ENCODE measurements around the gene ZNF362.

The ZNF362 gene

DNA sequence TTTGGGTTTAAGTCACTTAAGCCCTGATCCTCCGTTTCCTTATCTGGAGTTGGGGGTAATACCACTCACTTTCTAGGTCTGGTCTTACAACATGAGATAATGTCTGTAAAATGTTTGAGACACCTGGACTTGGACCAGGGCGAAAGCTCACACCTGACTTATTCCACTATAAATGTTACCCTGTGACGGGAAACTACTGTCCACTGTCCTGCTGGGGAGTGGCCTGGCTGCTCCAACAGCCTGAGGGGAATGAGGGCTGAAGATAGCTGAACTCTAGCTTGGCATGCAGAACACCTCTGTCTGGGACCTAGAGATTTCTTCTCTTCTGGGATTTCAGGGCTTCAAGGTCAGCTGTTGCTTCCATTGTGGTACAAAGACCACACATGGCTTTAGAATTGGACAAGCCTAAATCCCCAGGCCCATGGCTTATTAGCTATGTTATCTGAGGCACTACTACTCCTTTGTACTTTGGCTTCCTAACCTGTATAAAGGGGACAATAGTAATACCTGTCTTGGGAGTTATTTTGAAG, 74.1 kb downstream of the ZNF362 start:
- DNase-seq: no peak

DNA sequence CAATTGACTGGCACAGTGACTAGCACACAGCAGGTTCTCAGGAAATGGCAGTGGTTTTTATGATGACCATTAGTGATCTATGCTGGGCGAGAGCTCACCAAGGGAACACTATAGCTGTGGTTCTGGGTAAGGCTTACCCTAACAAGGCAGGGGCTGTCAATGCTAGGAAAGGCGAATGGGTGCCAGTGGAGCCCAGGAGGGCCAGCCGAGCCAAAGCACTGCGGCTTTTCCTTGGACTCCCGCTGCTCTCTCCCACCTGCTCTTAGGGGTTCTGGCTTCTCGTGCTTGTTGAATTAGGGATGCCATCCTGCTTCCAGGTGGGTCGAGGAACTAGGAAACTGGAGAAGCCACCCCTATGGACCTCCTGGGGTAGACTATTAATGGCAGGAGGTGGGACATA, 74.6 kb downstream of the ZNF362 start:
- DNase-seq: no peak

DNA sequence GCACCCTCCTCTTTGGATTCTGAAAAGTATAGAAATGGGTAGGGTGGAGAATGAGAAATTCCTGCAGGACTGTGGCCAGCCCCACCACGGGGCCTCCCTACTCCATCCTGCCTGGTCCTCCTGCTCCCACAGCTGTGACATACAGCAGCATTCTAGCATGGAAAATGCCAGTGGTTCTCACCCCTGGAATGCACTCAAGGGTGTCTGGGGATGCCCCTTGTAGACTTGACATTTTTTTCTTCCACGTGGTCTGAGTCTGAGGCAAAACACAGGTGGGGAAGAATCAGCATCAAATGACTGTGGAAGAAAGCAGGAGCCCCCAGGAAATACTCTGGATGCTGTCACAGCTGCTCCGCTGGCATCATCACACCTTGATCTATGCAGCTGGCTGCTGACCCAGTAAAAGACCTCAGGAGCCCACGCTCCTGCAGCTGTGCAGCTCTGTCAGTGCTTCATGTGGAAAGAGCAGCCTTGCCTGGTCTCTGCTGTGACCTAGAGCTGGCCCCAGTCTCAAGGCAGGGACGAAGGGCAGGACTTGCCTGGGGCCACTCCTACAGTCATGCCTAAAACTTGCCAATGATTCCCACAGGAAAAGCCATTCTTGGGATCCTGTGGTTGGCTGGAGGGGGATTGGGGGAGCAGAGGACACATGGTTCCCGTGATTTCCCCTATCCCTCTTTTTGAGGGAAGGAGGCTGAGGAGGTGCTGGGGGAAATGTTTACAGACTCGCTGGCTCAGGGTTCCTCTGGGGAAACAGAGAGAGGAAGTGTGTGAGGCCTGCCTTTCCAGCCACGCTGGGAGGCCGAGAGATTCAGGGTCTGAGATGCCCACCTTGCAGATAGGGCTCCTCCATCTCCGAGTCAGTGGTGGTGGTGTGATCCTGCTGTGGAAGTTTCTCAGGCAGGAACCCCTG, 75.4 kb downstream of the ZNF362 start:
- no peak for DNase-seq

DNA sequence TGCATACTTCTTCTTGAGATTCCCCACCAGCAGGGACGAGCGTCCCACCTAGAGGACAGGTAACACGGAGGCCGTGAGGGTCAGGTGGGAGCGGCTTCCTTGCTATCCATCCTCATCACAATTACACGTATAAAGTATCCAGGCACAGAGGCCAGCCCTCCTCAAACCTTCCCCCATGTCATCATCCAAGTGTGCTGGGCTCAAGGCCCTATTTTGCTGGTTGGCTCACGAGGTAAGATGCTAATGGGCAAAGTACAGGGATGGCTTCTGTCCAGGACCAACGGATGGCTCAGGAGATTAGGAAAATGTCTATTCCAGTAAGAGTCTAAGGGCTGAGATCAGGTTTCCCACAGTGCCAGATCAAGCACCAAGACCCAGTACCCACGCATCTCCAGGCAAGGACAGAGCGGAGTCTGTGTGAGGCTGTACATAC, 76.1 kb downstream of the ZNF362 start:
- no peak for DNase-seq

DNA sequence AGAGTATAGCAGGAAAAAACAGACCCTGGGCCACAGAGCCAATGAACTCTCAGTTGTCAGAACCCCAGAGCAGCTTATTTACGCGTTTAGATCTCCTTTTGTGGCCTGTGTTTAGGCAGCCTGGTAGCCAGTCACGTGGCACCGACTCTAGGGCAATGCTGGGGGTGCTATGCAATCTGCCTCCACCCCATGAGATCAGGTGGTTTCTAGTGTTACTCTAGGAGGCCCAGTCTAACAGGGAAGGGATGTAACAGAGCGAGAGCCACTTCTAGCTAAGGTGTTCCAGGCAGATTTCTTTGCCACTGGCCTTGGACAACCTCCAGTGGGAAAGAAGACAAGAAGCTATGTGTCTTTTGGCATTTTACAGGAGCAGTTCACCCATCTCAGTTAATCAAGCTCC, 76.6 kb downstream of the ZNF362 start:
- DNase-seq: no peak

DNA sequence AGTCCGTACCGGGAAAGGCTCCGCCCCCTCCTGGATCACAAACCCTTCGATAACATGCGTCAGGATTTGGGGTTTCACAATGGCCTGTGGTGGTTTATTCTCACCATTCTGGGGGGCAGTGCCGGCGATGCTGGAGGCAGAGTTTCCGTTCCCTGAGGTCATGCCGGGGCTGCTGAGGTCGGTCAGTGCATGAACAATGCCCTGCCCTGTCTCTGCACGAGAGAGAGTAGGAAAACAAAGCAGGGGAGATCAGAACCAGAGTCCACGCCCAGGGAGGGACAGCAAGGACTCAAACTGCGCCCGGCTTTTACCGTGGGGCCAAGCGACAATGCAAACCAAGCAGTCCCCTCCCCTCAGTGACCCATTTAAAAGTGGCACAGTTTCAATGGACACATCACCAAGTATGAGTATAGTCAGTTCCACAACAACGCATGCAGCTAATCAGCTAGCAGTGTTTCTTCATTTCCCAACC, 77.8 kb downstream of the ZNF362 start:
- no peak for DNase-seq

DNA sequence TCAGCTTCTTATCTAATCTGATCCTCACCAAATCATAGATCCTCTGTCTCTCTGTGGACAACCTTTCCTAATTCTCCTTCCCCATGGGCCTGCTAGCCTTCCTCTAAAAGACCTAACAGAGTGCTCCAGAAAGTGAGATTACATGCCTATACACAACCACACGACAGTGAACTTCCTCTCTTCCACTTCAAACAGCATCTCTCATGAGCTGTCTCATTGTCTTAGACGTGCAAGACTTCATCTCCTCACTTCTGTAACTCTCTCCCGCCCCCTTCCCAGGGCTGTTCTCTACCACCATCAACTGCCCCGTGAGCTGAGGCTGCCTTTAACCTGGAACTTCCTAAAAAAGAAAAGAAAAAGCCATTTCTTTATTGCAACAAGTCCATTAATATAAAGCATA, 78.7 kb downstream of the ZNF362 start:
- no peak for DNase-seq

DNA sequence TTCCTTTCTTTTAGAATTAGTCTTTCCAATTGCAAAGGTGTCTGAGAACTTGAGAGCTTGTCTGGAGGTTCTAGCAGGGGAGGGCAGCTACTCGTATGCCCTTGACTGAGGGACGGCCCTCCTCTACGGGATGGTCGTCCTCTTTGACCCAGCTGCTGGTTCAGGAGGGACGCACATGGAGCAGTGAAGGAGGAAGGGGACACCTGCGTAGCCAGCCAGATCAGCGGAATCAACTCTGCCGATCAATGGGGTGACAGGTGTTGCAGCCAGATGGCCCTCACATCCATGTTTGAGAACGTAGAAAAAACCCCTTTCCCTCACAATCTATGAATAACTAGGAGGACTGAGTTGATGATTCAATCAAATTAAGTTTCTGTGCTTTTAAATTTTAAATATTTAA, 80.3 kb downstream of the ZNF362 start:
- DNase-seq: no peak

DNA sequence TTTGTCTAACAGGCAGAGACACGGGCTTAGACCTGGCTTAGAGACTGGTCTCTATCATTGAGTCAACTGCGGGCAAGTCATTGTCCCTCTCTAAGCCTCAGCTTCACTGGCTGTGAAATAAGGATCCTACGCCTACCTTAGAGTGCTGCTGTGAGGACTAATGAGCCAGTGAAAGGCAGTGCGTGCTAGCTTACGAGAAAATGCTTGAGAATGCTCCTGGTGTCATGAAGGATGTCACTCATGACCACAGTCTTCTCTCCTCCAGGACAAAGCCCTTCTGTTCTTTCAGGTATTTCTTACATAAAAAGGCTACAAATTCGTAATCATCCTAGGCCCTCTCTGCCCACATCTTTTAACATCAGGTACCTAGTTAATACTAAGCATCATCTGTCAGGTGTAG, 81.1 kb downstream of the ZNF362 start:
- no peak for DNase-seq

DNA sequence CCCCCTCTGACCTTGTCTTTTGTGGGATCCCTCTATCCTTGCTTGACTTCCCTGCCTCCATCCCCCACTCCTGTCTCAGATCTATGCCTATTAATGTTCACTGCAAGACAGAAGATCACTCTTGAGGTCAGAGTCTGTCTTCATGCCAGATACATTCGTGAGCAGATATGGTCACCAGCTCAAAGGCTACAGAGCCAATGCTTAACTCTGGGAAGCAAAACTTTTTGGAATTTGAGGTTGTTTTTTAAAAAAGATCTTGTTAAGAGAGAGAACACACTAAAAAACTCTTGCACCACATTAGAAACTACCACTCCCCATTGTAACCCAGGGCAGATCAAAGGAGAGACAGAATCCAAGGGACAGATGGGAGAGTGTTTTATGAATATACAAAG, 81.8 kb downstream of the ZNF362 start:
- DNase-seq: no peak

DNA sequence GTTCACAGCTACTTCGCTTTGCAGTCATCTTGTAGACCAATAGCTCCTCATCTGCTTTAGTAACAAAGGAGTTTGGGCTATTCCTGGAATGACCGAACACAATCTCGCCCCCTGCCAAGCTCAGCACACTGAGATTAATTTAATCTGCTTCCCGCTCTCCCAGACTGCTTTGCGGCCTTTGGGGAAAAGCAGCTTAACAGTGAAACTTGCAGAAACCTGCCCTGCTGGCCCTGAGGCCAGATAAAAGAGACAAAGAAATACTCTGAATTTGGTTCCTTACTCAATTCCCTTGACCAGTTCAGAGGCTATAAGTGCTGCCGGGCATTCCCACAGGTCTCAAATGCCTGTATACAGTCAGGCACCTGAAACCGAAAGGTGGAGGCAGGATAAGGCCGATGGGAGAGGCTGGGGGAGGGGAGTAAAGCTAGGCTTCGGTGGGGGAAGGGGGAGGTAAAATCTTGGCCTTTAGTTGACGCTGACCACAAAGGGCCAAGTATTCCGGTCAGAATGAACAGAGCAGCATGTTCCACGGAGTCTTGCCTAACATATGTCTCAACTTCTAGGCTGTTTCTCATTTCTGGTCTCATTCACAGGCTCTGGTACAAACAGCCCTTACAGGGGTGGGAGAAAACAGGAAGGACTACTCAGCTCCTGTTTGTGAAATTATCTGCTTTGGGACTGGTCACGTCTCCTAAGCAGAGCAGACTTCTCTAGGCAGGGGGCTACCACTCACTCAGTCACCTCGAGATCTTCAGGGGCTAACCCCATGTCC, 82.3 kb downstream of the ZNF362 start:
- DNase-seq: no peak

DNA sequence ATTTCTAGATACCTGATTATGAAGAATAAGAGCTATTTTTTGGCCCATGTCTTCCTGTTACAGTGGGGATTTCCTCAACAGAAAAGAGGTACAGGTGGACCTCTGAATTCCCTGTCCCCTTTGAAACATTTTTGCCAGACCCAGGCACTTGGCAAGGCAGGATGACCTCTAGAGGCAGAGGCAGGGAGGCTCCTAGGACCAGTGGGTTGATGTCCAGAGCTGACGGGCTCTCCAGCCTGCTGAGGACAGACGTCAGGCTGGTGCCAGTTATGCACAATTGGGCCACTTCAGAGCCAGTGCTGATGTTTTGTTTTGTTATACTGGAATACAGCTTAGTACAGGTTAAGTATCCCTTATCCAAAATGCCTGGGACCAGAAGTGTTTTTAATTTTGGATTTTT, 83.1 kb downstream of the ZNF362 start:
- no peak for DNase-seq

DNA sequence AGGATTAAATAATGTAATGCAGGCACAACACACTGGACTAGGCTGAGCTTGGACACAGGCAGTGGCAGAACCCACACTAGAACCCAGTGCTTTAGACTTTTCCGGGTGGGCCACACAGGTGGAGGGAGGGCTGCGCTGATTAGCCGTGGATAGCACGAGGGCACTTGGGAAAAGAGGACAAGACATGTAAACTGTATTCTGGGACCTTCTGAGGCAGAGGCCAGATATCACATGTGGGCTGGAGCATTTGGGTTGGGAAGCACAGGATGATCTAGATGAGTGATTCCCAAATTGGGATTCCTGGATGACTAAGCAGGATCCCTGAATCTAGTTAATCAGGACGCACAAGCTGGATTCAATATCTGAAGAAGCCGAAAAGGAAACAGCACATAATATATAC, 84.9 kb downstream of the ZNF362 start:
- DNase-seq: no peak

DNA sequence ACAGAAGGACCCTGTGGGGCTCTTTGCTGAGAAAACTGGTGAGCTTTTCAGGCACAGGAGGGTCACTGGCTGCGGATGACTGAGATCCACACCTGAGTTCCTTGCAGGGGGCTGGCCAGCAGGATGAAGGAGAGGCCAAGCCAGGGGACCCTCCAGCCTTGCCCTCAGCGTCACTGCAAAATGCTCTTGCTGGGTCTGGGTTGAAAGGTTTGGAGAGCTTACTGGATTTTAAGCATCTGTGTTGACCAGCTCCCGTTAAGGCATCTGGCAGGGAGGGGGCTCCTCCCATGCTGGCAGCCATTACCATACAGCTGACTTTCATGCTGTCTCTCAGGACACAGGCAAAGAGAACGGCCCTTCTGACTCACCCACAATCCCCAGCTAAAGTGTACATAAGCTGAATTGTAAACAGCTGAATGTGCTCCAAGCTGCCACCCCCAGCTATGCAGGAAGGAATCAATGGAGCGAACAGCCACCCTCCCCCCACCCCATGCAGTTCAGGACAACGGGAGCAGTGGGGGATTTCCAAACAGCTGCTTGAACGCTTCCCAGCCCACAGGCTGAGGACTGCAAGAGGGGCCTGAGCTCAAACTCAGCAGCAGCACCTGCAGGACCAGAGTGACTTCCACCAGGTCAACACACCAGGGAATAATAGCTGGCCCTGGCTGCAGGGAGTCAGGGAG, 85.9 kb downstream of the ZNF362 start:
- peak; percentile 16 to 70 for DNase-seq

DNA sequence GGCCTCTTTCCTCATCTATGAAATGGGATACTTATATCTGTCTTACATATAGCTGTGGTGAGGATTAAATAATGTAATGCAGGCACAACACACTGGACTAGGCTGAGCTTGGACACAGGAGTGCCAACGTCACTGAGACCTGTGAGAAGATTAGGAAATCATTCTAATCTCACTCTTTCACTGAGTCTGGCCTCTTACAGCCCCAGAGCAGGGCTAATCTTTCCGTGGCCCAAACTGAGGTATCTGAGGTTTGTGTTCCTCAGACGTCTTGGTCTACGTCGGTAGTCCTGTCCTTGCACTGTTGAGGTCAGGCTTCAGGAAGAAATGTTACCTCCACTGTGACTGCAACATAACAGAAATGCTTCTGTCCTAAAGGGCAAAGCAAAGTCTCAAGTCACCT, 87.2 kb downstream of the ZNF362 start:
- no peak for DNase-seq

DNA sequence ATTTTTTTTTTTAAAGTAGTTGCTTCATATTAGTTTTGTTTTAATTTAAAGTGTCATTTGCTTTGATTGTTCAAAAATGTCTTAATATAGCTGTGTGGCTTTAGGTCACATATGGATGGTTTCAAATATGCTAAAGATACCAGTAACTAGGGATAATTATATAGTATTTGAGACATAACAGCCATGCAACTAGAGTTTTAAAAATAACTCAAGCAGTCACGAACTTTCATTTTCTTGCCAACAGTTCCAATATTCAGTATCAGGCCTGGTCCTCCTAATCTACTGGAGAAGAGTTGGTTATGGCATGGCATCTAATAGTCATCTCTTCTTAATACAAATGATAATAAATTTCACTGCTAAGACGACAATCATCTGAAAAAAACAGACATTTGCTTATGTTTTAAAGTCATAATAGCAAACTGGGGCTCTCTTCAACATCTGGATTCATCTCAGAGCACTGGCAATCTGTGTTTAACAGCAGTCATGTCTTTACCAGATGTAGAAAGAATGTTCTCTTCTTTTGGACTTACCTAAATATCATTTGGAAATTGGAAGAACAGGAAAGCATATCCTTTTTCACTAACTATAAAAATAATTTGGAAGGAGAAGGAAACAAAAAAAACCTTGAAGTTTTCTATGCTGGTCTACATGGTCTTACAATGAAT, 88.7 kb downstream of the ZNF362 start:
- no peak for DNase-seq

DNA sequence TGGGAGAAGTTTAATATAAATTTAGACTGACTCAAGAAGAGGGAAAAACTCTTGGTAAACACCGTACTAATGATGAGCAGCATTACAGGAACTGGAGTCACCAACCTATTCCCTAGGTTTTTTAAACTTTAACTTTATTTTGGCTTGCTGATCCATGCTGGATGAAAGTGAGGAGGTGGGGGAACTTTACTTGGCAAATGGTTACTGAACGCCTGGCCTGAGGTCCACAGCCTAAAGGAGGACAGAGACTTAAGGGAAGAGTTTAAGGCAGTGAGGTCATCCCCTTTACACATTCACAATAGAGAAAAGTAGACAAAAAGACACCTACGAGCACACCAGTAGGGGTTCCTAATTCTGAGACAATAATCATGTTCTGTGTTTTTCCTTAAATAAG, 90.2 kb downstream of the ZNF362 start:
- DNase-seq: no peak

DNA sequence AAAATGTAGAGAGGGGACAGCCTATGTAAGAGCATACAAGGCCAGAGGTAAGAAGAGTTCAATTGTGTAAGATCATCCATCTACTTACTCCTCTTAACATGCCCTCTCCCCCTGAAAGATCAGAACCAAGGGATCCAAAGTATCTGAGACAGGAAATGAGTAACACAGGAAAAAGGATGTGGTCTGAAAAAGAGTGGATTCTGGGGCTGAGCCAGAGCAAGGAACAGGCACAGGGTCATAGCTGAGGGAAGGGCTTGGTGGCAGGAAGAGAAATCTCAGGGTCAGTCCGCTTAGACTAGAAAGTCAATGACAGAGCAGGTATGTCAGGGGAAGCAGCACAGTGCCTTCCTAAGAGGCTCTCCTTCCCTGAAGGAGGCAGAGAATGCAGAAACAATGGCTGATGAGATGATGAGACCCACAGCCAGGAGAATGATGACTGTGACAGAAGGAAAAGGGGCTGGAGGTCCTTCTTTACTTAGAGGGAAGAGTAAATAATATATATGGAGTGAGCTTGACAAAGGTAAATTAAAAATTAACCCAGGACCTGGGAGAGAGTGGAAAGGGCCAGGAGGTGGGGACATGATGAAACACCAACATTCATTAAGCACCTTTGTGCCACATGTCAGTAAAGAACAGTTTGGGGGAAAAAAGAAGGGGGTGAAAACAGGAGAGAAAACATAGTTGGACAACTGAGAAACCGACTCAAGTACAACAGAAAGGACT, 90.8 kb downstream of the ZNF362 start:
- DNase-seq: no peak

DNA sequence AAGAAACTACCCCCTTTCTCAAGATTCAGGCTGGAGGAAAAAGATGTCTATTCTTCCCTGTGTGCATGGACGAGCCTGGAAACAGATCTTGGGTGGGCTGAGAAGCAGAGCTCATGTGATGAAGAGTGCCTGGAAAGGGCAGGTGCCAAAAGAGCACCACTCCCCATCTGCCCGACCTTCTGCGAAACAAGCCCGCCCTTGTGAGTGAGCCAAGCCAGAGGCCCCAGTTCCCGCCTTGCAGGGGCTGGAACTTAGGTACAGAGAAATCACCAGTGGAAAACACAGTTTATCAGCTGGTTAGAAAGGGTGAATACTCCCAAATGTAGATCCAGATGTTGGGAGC, 91.3 kb downstream of the ZNF362 start:
- DNase-seq: no peak

DNA sequence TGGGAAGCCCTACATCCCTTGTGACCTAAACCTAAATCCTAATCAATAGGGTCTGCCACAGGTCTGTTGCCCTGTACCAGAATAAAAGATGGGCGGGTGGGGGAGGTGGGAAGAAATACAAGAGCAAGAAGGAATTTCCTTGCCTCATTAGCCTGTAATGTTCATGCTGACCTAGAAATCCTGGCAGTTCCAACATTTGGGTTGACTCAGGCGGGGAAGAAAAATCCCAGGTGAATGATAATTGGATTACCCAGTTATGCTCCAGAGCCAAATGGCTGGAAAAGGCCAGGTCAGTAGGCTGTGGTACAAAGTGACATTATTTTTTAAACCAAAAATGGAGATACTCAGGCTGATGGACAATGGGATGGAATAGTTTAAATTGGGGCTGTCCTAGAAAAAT, 91.9 kb downstream of the ZNF362 start:
- DNase-seq: no peak

DNA sequence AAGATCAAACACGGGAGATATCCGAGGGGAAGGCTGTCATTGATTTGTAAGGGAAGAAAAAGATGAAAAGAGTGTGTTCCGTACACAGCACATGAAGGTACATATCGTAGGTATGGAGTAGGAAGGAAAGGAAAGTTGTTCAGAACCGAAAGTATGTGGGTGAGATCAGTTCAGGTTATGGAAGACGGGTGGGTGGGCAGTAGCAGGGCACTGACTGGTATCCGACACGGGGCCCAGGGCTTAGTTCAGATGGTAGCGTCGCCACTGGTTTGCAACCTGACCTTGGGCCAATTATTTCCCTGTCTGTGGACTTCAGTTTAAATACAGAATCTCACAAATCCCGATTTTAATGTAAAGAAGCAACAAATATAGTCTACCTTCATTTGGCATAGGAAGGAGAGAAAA, 92.4 kb downstream of the ZNF362 start:
- DNase-seq: no peak

DNA sequence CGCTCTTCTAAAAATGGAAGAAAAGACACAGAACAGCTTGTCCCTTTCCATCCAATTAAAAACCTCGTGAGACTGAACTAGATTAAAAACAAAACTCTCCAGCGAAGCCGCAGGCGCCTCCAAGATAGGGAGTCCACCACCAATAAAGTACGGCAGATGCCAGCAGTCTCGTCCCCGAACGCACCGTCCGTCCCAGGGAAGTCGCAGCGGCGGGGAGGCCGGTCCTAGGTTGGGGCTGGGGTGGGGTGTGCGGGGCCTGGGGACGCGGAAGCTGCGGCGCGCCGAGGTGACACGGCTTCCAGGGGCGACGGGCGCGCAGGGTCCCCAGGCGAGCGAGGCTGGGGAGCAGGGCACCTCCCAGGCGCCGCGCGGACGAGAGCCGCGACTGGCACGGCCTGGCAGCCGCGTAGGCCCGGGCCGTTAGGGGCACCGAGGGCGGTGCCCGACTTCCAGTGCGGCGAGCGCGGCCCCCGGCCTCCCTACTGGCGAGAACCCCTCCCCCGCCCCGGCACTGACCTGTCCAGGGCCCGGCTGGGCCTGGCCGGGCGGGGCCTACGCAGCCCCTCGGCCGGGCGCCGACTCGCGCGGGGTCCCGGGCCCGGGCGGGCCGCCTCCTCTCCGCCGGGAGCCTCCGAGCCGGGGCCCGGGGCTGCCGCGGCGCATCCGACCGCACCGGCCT, 92.9 kb downstream of the ZNF362 start:
- no peak for DNase-seq

Measured in NCI-H1930 (cell line).